Activated CD8-positive, alpha-beta T cell treated with anti-CD3 and anti-CD28 coated beads for 36 hours (primary cell): ENCODE results near the gene PAK6. TPM values are rescaled to one million over a fixed set of nuclear protein-coding genes. Genes with fewer than 3 reads are reported as not detected.

Experiments used
- ATAC-seq: fragments of 200-7000 bp; cut with Tn5 transposase; one replicate; pipeline ENCODE4 v1.10.0; 2021; ENCODE audit warnings: mild to moderate bottlenecking, moderate library complexity
- CTCF ChIA-PET: fragments of 350-600 bp; sonication (Branson Sonifier 250); formaldehyde crosslinking; loops from one replicate; lab custom pipeline; 2021; ENCODE audit warnings: antibody characterized with exemption; lab: Charles Lee
- POLR2A ChIA-PET: fragments of 350-600 bp; sonication (Branson Sonifier 250); formaldehyde crosslinking; loops from one replicate; lab custom pipeline; 2021; ENCODE audit warnings: antibody characterized with exemption; lab: Charles Lee
- DNase-seq: peaks from one replicate; pipeline ENCODE4 v3.0.0-alpha.2; 2020
- H3K27ac Mint-ChIP-seq: one replicate; pipeline ENCODE4 v1.8.0; 2021; ENCODE audit warnings: mild to moderate bottlenecking, mixed read lengths
- H3K27me3 Mint-ChIP-seq: one replicate; pipeline ENCODE4 v1.8.0; 2021; ENCODE audit warnings: mixed read lengths
- H3K36me3 Mint-ChIP-seq: one replicate; pipeline ENCODE4 v1.8.0; 2021; ENCODE audit warnings: low read depth, mixed read lengths
- H3K4me1 Mint-ChIP-seq: one replicate; pipeline ENCODE4 v1.8.0; 2021; ENCODE audit warnings: low read depth, mixed read lengths
- H3K4me3 Mint-ChIP-seq: one replicate; pipeline ENCODE4 v1.8.0; 2021; ENCODE audit warnings: mild to moderate bottlenecking, moderate library complexity, mixed read lengths
- H3K9me3 Mint-ChIP-seq: one replicate; pipeline ENCODE4 v1.8.0; 2021; ENCODE audit warnings: mixed read lengths
- CTCF ChIP-seq: fragments of 200-600 bp; IDR thresholded peaks from one replicate; pipeline ENCODE4 v1.8.0; 2022; ENCODE audit warnings: antibody characterized with exemption, mild to moderate bottlenecking
- intact Hi-C: fragments of 100-400 bp; cut with micrococcal nuclease; formaldehyde crosslinking; loops from one replicate; pipeline ENCODE4 v1.10.0; 2022
- total RNA-seq, 2 experiments: library from RNA; stranded (reverse); gene quantifications; one replicate each; pipeline ENCODE4 v1.2.3, GENCODE V29; 2021

Gene PAK6
- total RNA-seq, 2 experiments from 2014 or later: 0.67 to 0.83 TPM

DNA sequence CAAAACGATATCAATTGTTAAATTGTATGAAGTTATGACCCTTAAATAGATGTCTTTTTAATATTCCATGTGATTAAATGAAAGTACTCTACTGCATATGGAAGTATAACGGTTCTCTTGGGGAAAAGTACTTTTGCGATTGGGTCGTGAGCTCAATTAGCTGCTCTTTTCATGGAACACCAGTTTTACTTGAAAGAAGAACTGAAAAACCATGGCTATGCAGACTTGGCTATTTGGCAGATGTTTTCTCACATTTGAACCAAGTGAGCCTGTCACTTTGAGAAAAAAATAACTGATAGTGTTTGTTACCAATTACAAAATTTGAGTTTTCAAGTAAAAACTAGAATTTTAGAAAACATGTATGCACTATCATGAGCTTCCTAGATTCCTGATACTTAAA, 78.7 kb downstream of the PAK6 start:
- Mint-ChIP-seq H3K36me3 (no peaks in the 10 kb centered on the region), H3K4me3 (no peak overlapping the region), H3K27ac (no peak overlapping the region), H3K27me3 (no peaks in the 10 kb centered on the region), H3K9me3 (no peaks in the 10 kb centered on the region), H3K4me1 (peaks cover 25% of the 10 kb centered on the region)
- DNase-seq (no peak), ATAC-seq (no peak)
- CTCF ChIA-PET: interaction anchor here (6.9 to 23.8 kb wide), 3 partner anchors 7 to 44 kb away, joined by 156 to 595 read pairs (median 376); partner anchors contain the start of genes CCDC9B and PLCB2
- intact Hi-C loops: no loop called here
- POLR2A ChIA-PET: interaction anchor here (1.0 kb wide), 1 partner anchor 9 kb away, joined by 9 read pairs; the partner anchor contains the start of gene PLCB2
- no peak for TF ChIP-seq CTCF

GRCh38 chr15:40320409-40320808, 81.5 kb downstream of the PAK6 start:
- no peak for ATAC-seq
- ChIA-PET CTCF (interaction anchor here (0.6 to 23.8 kb wide), 22 partner anchors 8 to 134 kb away, joined by 3 to 595 read pairs (median 4); partner anchors contain the start of genes ANKRD63, CCDC9B, IVD and KNSTRN), POLR2A (interaction anchor here (0.6 to 2.2 kb wide), 3 partner anchors 12 to 247 kb away, joined by 3 to 7 read pairs (median 5); partner anchors contain the start of gene PLCB2)
- peaks cover 16% of the 10 kb centered on the region for H3K4me1 Mint-ChIP-seq
- intact Hi-C loops: no loop called here
- no peaks in the 10 kb centered on the region for H3K27me3 Mint-ChIP-seq
- H3K4me3 Mint-ChIP-seq: no peak overlapping the region
- peaks cover 3% of the 10 kb centered on the region for H3K36me3 Mint-ChIP-seq
- no peak overlapping the region for H3K27ac Mint-ChIP-seq
- TF ChIP-seq CTCF: no peak
- DNase-seq: no peak
- no peaks in the 10 kb centered on the region for H3K9me3 Mint-ChIP-seq

- H3K36me3 Mint-ChIP-seq: peaks cover 5% of the 10 kb centered on the region
- peaks cover 22% of the 10 kb centered on the region for H3K4me1 Mint-ChIP-seq
- TF ChIP-seq CTCF: peak; percentile 89
- H3K9me3 Mint-ChIP-seq: no peaks in the 10 kb centered on the region
- H3K27ac Mint-ChIP-seq: peak overlapping the region; percentile 47
- peak; percentile 75 for DNase-seq
- intact Hi-C loops: no loop called here
- POLR2A ChIA-PET: interaction anchor here (1.4 to 5.5 kb wide), 2 partner anchors 13 to 15 kb away, joined by 5 to 37 read pairs; partner anchors contain the start of gene PLCB2
- no peak overlapping the region for H3K4me3 Mint-ChIP-seq
- ATAC-seq: peak; percentile 20
- CTCF ChIA-PET: interaction anchor here (0.7 to 23.8 kb wide), 22 partner anchors 8 to 274 kb away, joined by 3 to 595 read pairs (median 4); partner anchors contain the start of genes ANKRD63, CCDC9B, IVD and KNSTRN
- H3K27me3 Mint-ChIP-seq: no peaks in the 10 kb centered on the region
These were observed 82.1 kb downstream of the PAK6 start for GRCh38 chr15:40320931-40321371.

GRCh38 chr15:40322531-40323238, 83.8 kb downstream of the PAK6 start:
- Mint-ChIP-seq H3K9me3 (no peaks in the 10 kb centered on the region), H3K27ac (no peak overlapping the region), H3K4me3 (peak overlapping the region; percentile 61), H3K4me1 (peaks cover 31% of the 10 kb centered on the region), H3K27me3 (no peaks in the 10 kb centered on the region), H3K36me3 (peaks cover 6% of the 10 kb centered on the region)
- intact Hi-C loops: no loop called here
- no peak for DNase-seq
- CTCF ChIA-PET: interaction anchor here (0.6 to 23.8 kb wide), 18 partner anchors 9 to 218 kb away, joined by 3 to 595 read pairs (median 4); partner anchors contain the start of genes CCDC9B, IVD and PLCB2
- ATAC-seq: peak; percentile 1
- no peak for TF ChIP-seq CTCF
- POLR2A ChIA-PET: interaction anchor here (0.6 to 5.5 kb wide), 8 partner anchors 9 to 292 kb away, joined by 3 to 37 read pairs (median 3); partner anchors contain the start of gene PLCB2
